ENCODE results near the gene ZNF423.
"Not testable (repeated sequence)": the region's sequence is repeated elsewhere in the genome, so short reads cannot be mapped to it uniquely, and the experiment has no call there.

Gene ZNF423

DNA sequence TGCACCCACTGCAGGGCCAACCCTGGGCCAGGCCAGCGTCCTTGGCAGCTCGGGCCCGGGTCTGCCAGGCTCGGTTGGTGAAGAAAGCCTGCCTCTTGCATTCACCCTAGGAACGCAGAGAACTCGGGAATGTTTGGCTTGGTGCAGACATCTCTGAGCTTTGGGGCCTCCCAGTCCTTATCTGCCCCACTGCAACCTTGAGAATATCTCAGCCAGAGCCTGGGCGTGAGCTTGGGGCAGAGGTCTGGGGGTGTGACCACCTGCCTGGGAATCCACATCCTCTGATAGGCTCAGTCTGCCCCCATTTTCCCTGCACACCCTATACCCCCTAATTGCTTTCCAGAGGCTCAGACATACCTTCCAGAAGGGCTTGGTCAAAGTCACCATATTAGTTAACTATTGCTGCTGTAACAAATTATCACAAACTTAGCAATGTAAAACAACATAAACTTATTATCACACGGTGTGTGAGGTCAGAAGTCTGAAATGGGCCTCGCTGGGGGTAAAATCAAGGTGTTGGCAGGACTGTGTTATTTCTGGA is 30.7 kb upstream of the ZNF423 start:
- H3K27me3 ChIP-seq: no peaks in the 10 kb centered on the region
- H3K36me3 ChIP-seq: no peaks in the 10 kb centered on the region
- H4K20me1 ChIP-seq: no peaks in the 10 kb centered on the region
- H3K4me2 ChIP-seq: no peak overlapping the region
- 0 out of 2 replicates have a peak, but pooled peaks cover 7% of the 10 kb centered on the region for H3K4me1 ChIP-seq
- peaks cover 5% of the 10 kb centered on the region; the same call in 1 of the 2 replicates for H3K9me3 ChIP-seq
- TF ChIP-seq Cebpa-rat (IDR thresholded peaks at IDR 0.05): no peak
- no peak overlapping the region for H3K27ac ChIP-seq
- H3K9ac ChIP-seq: no peak overlapping the region
- H3K4me3 ChIP-seq: no peak overlapping the region

DNA sequence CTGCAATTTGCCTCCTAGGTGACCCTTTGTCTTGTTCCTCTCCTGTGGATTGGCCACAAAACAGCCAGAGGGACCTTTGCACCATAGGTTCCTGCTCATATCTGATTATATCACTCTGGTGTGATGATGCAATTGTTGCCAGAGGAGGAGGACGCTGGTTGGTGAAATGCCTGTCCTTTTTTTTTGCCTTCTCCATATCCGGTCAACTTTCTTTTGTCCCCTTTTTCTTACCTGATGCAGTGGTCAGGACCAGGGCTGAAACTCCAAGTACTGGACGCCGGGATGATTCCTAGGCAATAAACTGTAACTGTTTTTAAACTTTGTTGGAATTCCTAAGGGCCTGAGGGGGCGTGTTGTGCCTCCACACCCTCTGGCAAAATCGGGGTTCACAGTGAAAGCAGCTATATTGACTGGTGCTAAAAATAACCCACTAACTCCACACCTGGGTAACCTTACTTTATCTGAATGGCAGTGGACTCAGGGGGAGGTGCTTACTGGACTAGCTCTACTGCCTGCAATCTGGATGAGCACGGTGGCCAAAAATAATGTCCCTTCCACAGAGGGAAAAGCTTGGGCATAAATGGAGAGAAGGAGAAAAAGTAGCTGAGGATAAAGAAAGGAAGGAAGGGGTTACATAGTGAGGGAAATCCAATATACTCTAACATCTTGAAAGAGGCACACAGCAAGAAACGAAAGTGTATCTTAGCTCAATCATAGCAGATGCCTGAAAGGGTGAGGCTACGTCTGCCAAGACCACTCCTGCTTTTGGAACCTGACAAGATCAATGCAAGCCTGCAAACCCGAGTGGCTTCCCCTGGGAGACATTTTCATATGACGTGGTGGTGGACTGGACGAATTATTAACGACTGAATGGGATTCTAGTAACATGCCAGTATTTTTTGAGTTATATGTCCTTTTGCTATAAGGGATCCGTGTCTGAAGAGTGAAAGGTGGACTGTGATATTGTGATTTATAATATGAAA is 28.4 kb upstream of the ZNF423 start:
- Histone ChIP-seq H3K27ac (no peak overlapping the region), H3K27me3 (no peaks in the 10 kb centered on the region), H3K36me3 (no peaks in the 10 kb centered on the region), H3K4me2 (no peak overlapping the region), H3K9ac (no peak overlapping the region), H3K4me3 (no peak overlapping the region), H3K4me1 (0 out of 2 replicates have a peak, but pooled peaks cover 7% of the 10 kb centered on the region), H3K9me3 (no peaks in the 10 kb centered on the region), H4K20me1 (no peaks in the 10 kb centered on the region)
- TF ChIP-seq Cebpa-rat (IDR thresholded peaks at IDR 0.05): no peak

DNA sequence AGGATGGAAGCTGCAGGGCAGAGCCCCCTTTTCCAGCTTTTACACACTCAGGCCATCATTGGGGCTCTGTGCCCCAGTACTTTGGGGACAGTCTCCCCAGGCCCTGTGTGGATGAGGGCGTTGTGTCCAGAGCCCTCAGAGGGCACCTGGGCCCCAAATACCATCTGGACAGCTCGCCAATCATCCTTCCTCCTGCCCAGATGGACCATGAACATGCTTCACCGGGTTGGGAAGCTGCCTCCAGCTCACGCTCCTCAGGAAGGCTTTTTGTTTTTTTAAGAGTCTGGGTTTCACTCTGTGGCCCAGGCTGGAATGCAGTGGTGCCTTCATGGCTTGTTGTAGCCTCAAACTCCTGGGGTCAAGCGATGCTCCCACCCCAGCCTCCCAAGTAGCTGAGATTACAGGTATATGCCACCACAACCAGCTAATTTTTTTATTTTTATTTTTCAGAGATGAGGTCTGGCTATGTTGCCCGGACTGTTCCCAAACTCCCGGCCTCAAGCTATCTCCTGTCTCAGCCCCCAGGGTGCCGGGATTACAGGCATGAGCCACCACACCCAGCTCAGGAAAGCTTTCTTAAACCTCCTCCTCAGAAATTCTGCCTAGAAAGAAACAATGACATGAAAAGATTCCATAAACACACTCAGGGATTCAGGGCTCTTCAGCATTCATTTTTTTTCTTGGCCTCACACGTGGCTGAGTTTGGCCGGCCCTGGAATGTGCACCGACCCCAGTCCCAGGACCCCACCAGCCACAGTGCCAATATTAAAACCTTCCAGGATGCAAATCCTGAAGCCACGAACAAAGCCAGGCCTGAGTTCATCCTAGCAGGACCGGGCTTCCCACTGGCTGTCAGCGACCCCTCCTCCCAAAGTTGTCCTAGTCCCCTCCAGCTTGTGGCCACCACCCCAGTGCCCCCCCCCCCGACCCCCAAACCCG is 27.4 kb upstream of the ZNF423 start:
- Histone ChIP-seq H3K36me3 (no peaks in the 10 kb centered on the region), H3K4me3 (no peak overlapping the region), H3K27me3 (no peaks in the 10 kb centered on the region), H3K4me2 (no peak overlapping the region), H4K20me1 (no peaks in the 10 kb centered on the region), H3K9me3 (no peaks in the 10 kb centered on the region), H3K9ac (no peak overlapping the region), H3K4me1 (0 out of 2 replicates have a peak, but pooled peaks cover 7% of the 10 kb centered on the region), H3K27ac (no peak overlapping the region)
- no peak for TF ChIP-seq Cebpa-rat (IDR thresholded peaks at IDR 0.05)

DNA sequence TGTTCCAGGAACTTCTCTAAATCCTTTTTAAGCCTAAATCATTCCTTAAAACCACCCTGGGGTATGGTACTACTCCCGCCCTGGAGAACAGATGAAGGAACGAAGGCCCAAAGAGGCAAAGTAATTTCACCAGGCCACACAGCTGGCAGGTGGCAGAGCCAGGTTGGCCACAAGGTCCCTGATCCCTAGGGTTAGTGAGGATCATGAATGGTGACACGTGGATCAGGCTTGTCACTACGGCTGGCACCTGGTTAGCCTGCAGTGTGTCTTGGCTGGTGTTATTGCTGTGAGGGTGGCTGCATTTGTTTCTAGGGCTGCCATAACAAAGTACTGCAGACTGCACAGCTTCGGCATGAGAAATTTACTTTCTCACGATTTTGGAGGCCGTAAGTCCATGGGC is 26.0 kb upstream of the ZNF423 start:
- no peak overlapping the region for H3K4me2 ChIP-seq
- H3K36me3 ChIP-seq: no peaks in the 10 kb centered on the region
- no peaks in the 10 kb centered on the region for H4K20me1 ChIP-seq
- H3K27ac ChIP-seq: no peak overlapping the region
- peaks cover 10% of the 10 kb centered on the region for H3K4me1 ChIP-seq
- no peak overlapping the region for H3K4me3 ChIP-seq
- H3K9ac ChIP-seq: no peak overlapping the region
- peaks cover 4% of the 10 kb centered on the region; the same call in 1 of the 2 replicates for H3K27me3 ChIP-seq
- H3K9me3 ChIP-seq: no peaks in the 10 kb centered on the region
- TF ChIP-seq Cebpa-rat (IDR thresholded peaks at IDR 0.05): no peak

GRCh38 chr16:49878540-49878939 is 22.6 kb upstream of the ZNF423 start:
- H3K4me1 ChIP-seq: peaks cover 18% of the 10 kb centered on the region
- peaks cover 17% of the 10 kb centered on the region for H3K27me3 ChIP-seq
- not testable (repeated sequence) for H3K4me3 ChIP-seq, H3K36me3 ChIP-seq, H3K27ac ChIP-seq, H3K9me3 ChIP-seq, H3K4me2 ChIP-seq, H4K20me1 ChIP-seq, H3K9ac ChIP-seq

GRCh38 chr16:49876716-49877129 is 20.8 kb upstream of the ZNF423 start:
- no peaks in the 10 kb centered on the region for H3K9me3 ChIP-seq
- peaks cover 18% of the 10 kb centered on the region for H3K4me1 ChIP-seq
- no peak overlapping the region for H3K27ac ChIP-seq
- H3K36me3 ChIP-seq: no peaks in the 10 kb centered on the region
- no peak overlapping the region for H3K4me3 ChIP-seq
- H3K27me3 ChIP-seq: peaks cover 17% of the 10 kb centered on the region
- no peak for TF ChIP-seq Cebpa-rat (IDR thresholded peaks at IDR 0.05)
- no peak overlapping the region for H3K9ac ChIP-seq
- peak overlapping the region; percentile 61 for H3K4me2 ChIP-seq
- no peaks in the 10 kb centered on the region for H4K20me1 ChIP-seq

DNA sequence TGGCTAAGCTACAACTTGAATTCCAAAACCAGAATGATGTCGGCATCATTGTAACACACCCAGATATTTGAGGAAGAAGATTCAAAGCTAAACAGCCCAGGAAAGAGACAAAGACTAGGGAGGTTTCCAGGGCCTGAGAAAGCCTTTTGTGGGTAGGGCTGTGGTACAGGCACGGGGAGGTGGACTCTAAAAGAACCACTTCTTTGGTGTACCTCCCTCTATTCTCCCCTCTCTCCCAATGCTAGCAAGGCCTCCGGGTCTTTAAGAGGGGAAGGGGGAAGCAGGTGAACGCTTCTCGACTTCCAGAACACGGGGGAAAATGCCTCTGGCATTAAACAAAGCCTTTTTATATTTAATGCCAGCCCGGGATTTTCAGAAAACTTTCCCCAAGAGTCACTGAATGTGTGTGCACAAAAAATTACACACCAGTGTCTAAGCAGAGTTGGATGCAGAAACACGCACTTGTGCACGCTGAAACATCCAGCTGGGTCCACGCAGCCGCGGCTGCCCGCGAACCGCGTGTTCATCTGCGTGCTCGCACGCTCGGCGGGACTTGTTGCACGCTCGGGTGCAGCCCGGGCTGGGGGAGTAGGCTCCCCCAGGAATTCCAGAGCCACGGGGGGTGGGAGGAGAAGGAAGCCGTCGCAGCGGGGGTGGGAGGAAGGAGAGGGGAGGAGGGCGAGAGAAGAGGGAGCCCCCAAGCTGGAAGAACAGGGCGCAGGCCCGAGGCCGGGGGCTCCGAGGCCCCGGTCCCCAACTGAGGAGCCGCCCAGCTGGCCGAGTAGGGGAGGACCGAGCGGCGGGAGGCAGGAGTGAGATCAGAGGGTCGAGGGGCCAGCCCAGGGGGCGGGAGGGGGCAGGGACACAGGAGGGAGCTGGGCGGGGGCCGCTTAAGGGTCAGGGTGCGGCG is 20.1 kb upstream of the ZNF423 start:
- H3K4me3 ChIP-seq: no peak overlapping the region
- H3K36me3 ChIP-seq: no peaks in the 10 kb centered on the region
- H3K9ac ChIP-seq: no peak overlapping the region
- no peak overlapping the region for H3K27ac ChIP-seq
- H3K4me1 ChIP-seq: peaks cover 18% of the 10 kb centered on the region
- peaks cover 17% of the 10 kb centered on the region for H3K27me3 ChIP-seq
- no peaks in the 10 kb centered on the region for H4K20me1 ChIP-seq
- H3K4me2 ChIP-seq: peak overlapping the region; percentile 61
- no peak for TF ChIP-seq Cebpa-rat (IDR thresholded peaks at IDR 0.05)
- H3K9me3 ChIP-seq: no peaks in the 10 kb centered on the region

DNA sequence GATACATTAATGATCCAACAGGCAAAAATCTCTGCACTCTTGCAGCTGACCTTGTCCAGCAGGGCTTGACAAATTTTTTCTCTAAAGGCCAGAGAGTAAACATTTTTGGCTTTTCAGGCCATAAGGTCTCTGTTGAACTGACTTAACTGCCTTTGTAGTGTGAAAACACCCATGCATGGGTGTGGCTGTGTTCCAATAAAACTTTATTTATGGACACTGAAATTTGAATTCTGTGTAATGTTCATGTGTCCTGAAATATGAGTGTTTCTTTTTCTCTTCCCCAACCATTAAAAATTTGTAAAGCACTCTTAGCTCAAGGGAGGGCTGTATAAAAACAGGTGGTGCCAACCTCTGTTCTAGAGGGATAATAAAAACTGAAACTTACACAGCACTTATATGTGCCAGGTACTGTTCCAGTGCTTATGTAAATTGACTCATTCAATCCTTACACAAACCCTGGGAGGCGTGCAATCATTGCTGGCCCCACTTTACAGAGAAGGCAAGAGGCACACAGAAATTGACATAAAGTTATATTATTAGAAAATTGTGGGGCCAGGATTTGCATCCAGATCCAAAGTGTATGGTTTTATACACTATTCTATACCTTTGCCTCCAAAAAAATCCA is 18.8 kb upstream of the ZNF423 start:
- peaks cover 17% of the 10 kb centered on the region for H3K27me3 ChIP-seq
- H3K9ac ChIP-seq: no peak overlapping the region
- no peaks in the 10 kb centered on the region for H3K9me3 ChIP-seq
- H3K27ac ChIP-seq: no peak overlapping the region
- no peaks in the 10 kb centered on the region for H4K20me1 ChIP-seq
- no peak overlapping the region for H3K4me3 ChIP-seq
- no peak overlapping the region for H3K4me2 ChIP-seq
- no peak for TF ChIP-seq Cebpa-rat (IDR thresholded peaks at IDR 0.05)
- no peaks in the 10 kb centered on the region for H3K36me3 ChIP-seq
- peaks cover 18% of the 10 kb centered on the region for H3K4me1 ChIP-seq

DNA sequence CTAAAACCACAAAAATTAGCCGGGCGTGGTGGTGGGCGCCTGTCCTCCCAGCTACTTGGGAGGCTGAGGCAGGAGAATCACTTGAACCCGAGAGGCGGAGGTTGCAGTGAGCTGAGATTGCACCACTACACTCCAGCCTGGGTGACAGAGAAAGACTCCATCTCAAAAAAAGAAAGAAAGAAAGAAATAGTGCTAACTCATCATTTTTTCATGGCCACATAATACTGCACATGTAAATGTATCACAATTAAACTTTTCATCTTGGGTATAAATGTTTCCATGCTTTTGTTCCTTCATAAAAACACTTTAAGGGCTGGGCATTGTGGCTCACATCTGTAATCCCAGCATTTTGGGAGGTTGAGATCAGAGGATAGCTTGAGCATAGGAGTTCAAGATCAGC is 15.9 kb upstream of the ZNF423 start:
- H3K9me3 ChIP-seq, H3K36me3 ChIP-seq, H4K20me1 ChIP-seq, H3K4me3 ChIP-seq, H3K4me2 ChIP-seq, H3K27ac ChIP-seq, H3K9ac ChIP-seq: not testable (repeated sequence)
- Histone ChIP-seq H3K4me1 (peaks cover 22% of the 10 kb centered on the region), H3K27me3 (peaks cover 20% of the 10 kb centered on the region)

Measured in BLaER1 (cell line).